ENCODE results near the gene WDR81. TPM values are rescaled to one million over a fixed set of nuclear protein-coding genes. Genes with fewer than 3 reads are reported as not detected.

The WDR81 gene
- total and polyA plus RNA-seq, 11 donors: 7.2 to 29.0 (median 9.3) TPM

GRCh38 chr17:1787301-1787902 is 62.9 kb downstream of the WDR81 start:
- 69 to 75% (median 74%) methylated on average over 16 of the region's 16 CpGs for WGBS, 4 donors
- TF ChIP-seq, protein P1, sequence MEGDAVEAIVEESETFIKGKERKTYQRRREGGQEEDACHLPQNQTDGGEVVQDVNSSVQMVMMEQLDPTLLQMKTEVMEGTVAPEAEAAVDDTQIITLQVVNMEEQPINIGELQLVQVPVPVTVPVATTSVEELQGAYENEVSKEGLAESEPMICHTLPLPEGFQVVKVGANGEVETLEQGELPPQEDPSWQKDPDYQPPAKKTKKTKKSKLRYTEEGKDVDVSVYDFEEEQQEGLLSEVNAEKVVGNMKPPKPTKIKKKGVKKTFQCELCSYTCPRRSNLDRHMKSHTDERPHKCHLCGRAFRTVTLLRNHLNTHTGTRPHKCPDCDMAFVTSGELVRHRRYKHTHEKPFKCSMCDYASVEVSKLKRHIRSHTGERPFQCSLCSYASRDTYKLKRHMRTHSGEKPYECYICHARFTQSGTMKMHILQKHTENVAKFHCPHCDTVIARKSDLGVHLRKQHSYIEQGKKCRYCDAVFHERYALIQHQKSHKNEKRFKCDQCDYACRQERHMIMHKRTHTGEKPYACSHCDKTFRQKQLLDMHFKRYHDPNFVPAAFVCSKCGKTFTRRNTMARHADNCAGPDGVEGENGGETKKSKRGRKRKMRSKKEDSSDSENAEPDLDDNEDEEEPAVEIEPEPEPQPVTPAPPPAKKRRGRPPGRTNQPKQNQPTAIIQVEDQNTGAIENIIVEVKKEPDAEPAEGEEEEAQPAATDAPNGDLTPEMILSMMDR (IDR thresholded peaks at IDR 0.05): no peak
- peak in 1 of 2 donors; percentile 35 for TF ChIP-seq POLR2A (IDR thresholded peaks at IDR 0.05)

More at GRCh38 chr17:1787301-1787902, 62.9 kb downstream of the WDR81 start:
- intact Hi-C loops (cut with DNase I): loop anchor here in 6 of 10 donors (5.0 to 10.0 kb wide), 3 partner anchors 113 to 123 kb away; no protein-coding TSS in a partner anchor
- Histone ChIP-seq H3K36me3 (peaks cover 0 to 8% (median 2%) of the 10 kb centered on the region in 9 donors), H3K9me3 (no peaks in the 10 kb centered on the region), H3K4me1 (peaks cover 5 to 59% (median 48%) of the 10 kb centered on the region in 12 donors), H3K27me3 (no peaks in the 10 kb centered on the region), H3K4me3 (no peak overlapping the region), H3K27ac (peak overlapping the region; percentile 39 to 92 (median 79))
- ATAC-seq (peak; percentile 7 to 72 (median 54)), DNase-seq (peak in 3 of 5 donors; percentile 57 to 79 (median 68))

MicroRNAs within 50 kb of the gene (microRNA counts, 767-probe panel; counts per million panel counts)
- microRNA hsa-miR-22-3p: 4,338 to 4,635 counts per million in 2 donors

Other genes starting within 250 kb of the WDR81 start
- 100 to 1,000 TPM; 127 to 259 (median 174) TPM for gene MYO1C, start 232.0 kb upstream of the WDR81 start, total RNA-seq
- gene MYO1C, start 232.0 kb upstream of the WDR81 start, polyA plus RNA-seq: 100 to 1,000 TPM in 1 of 2 donors, 10 to 100 TPM in 1; 89.6 to 188 TPM
- 100 to 1,000 TPM in 1 of 9 donors, 10 to 100 TPM in 8; 28.4 to 128 (median 33.4) TPM for gene INPP5K, start 208.1 kb upstream of the WDR81 start, total RNA-seq
- 10 to 100 TPM; 21.9 to 68.4 TPM for gene INPP5K, start 208.1 kb upstream of the WDR81 start, polyA plus RNA-seq
- gene PITPNA, start 161.9 kb upstream of the WDR81 start, total RNA-seq: 10 to 100 TPM; 38.1 to 70.2 (median 50.6) TPM
- 10 to 100 TPM; 10.1 to 61.7 TPM for gene PITPNA, start 161.9 kb upstream of the WDR81 start, polyA plus RNA-seq
- 10 to 100 TPM in 3 of 9 donors, 1 to 10 TPM in 6; 4.1 to 29.1 (median 7.1) TPM for gene SLC43A2, start 95.9 kb upstream of the WDR81 start, total RNA-seq
- gene SLC43A2, start 95.9 kb upstream of the WDR81 start, polyA plus RNA-seq: 1 to 10 TPM; 1.4 to 6.8 TPM
- gene SCARF1, start 79.0 kb upstream of the WDR81 start, total RNA-seq: 10 to 100 TPM in 7 of 9 donors, 1 to 10 TPM in 2; 7.4 to 25.9 (median 12.9) TPM
- gene SCARF1, start 79.0 kb upstream of the WDR81 start, polyA plus RNA-seq: 1 to 10 TPM; 9.0 to 9.1 TPM
- gene RILP, start 74.8 kb upstream of the WDR81 start, total RNA-seq: 100 to 1,000 TPM in 2 of 9 donors, 10 to 100 TPM in 7; 41.9 to 130 (median 60.1) TPM
- gene RILP, start 74.8 kb upstream of the WDR81 start, polyA plus RNA-seq: 100 to 1,000 TPM in 1 of 2 donors, 10 to 100 TPM in 1; 37.6 to 124 TPM
- gene PRPF8, start 39.8 kb upstream of the WDR81 start, total RNA-seq: 100 to 1,000 TPM; 119 to 195 (median 174) TPM
- 10 to 100 TPM; 70.1 to 98.1 TPM for gene PRPF8, start 39.8 kb upstream of the WDR81 start, polyA plus RNA-seq
- gene TLCD2, start 14.3 kb upstream of the WDR81 start, total RNA-seq: 1 to 10 TPM; 1.5 to 6.1 (median 2.3) TPM
- gene TLCD2, start 14.3 kb upstream of the WDR81 start, polyA plus RNA-seq: 1 to 10 TPM; 1.5 to 3.3 TPM
- gene SERPINF2, start 18.2 kb downstream of the WDR81 start, total RNA-seq: 1 to 10 TPM in 2 of 9 donors, under 1 TPM in 6, not detected in 1; 0.25 to 1.8 (median 0.77) TPM
- gene SERPINF2, start 18.2 kb downstream of the WDR81 start, polyA plus RNA-seq: 1 to 10 TPM in 1 of 2 donors, under 1 TPM in 1; 0.65 to 1.4 TPM
- 100 to 1,000 TPM in 5 of 9 donors, 10 to 100 TPM in 4; 67.5 to 460 (median 103) TPM for gene SERPINF1, start 37.4 kb downstream of the WDR81 start, total RNA-seq
- 100 to 1,000 TPM; 101 to 125 TPM for gene SERPINF1, start 37.4 kb downstream of the WDR81 start, polyA plus RNA-seq
- 10 to 100 TPM in 3 of 9 donors, 1 to 10 TPM in 6; 5.2 to 15.9 (median 8.3) TPM for gene SMYD4, start 105.2 kb downstream of the WDR81 start, total RNA-seq
- 1 to 10 TPM; 5.6 to 6.5 TPM for gene SMYD4, start 105.2 kb downstream of the WDR81 start, polyA plus RNA-seq
- gene RPA1, start 105.3 kb downstream of the WDR81 start, total RNA-seq: 10 to 100 TPM; 20.1 to 87.4 (median 64.6) TPM
- gene RPA1, start 105.3 kb downstream of the WDR81 start, polyA plus RNA-seq: 10 to 100 TPM; 10.4 to 35.0 TPM

Measured in heart left ventricle (tissue), 16 donors.